ENCODE results near the gene SORBS1.

Gene SORBS1

GRCh38 chr10:95401704-95402469, 159.3 kb downstream of the SORBS1 start:
- H3K36me3 ChIP-seq (ENCODE audit: low read depth), result no peaks in the 10 kb centered on the region
- no peaks in the 10 kb centered on the region for H3K9me3 ChIP-seq (ENCODE audit: severe bottlenecking)
- H3K4me3 ChIP-seq (ENCODE audit: severe bottlenecking), result no peak overlapping the region
- no peak for TF ChIP-seq CTCF (IDR thresholded peaks at IDR 0.05; ENCODE audit: poor library complexity, severe bottlenecking)
- H3K4me1 ChIP-seq (ENCODE audit: insufficient read depth, poor library complexity, severe bottlenecking), result no peaks in the 10 kb centered on the region
- no peak for DNase-seq (ENCODE audit: low spot score)
- H3K27me3 ChIP-seq (ENCODE audit: insufficient read depth, poor library complexity, severe bottlenecking), result no peaks in the 10 kb centered on the region
- no peak for ATAC-seq (ENCODE audit: low read depth)
- no peak overlapping the region for H3K27ac ChIP-seq (ENCODE audit: poor library complexity, severe bottlenecking)

- Histone ChIP-seq H3K4me3 (ENCODE audit: severe bottlenecking) (no peak overlapping the region), H3K4me1 (ENCODE audit: insufficient read depth, poor library complexity, severe bottlenecking) (no peaks in the 10 kb centered on the region), H3K27me3 (ENCODE audit: insufficient read depth, poor library complexity, severe bottlenecking) (no peaks in the 10 kb centered on the region), H3K36me3 (ENCODE audit: low read depth) (no peaks in the 10 kb centered on the region), H3K9me3 (ENCODE audit: severe bottlenecking) (no peaks in the 10 kb centered on the region), H3K27ac (ENCODE audit: poor library complexity, severe bottlenecking) (no peak overlapping the region)
- ATAC-seq (ENCODE audit: low read depth), result no peak
- DNase-seq (ENCODE audit: low spot score), result no peak
- no peak for TF ChIP-seq CTCF (IDR thresholded peaks at IDR 0.05; ENCODE audit: poor library complexity, severe bottlenecking)
These were observed 160.4 kb downstream of the SORBS1 start for GRCh38 chr10:95400787-95401186.

GRCh38 chr10:95399183-95399582, 162.0 kb downstream of the SORBS1 start:
- DNase-seq (ENCODE audit: low spot score) (no peak), ATAC-seq (ENCODE audit: low read depth) (no peak)
- H3K4me1 ChIP-seq (ENCODE audit: insufficient read depth, poor library complexity, severe bottlenecking), result peaks cover 7% of the 10 kb centered on the region
- no peak overlapping the region for H3K27ac ChIP-seq (ENCODE audit: poor library complexity, severe bottlenecking)
- no peak overlapping the region for H3K4me3 ChIP-seq (ENCODE audit: severe bottlenecking)
- no peaks in the 10 kb centered on the region for H3K27me3 ChIP-seq (ENCODE audit: insufficient read depth, poor library complexity, severe bottlenecking)
- no peak for TF ChIP-seq CTCF (IDR thresholded peaks at IDR 0.05; ENCODE audit: poor library complexity, severe bottlenecking)
- H3K9me3 ChIP-seq (ENCODE audit: severe bottlenecking), result no peaks in the 10 kb centered on the region
- no peaks in the 10 kb centered on the region for H3K36me3 ChIP-seq (ENCODE audit: low read depth)

- Histone ChIP-seq H3K27ac (ENCODE audit: poor library complexity, severe bottlenecking) (no peak overlapping the region), H3K9me3 (ENCODE audit: severe bottlenecking) (no peaks in the 10 kb centered on the region), H3K36me3 (ENCODE audit: low read depth) (no peaks in the 10 kb centered on the region), H3K4me1 (ENCODE audit: insufficient read depth, poor library complexity, severe bottlenecking) (peaks cover 13% of the 10 kb centered on the region), H3K4me3 (ENCODE audit: severe bottlenecking) (no peak overlapping the region), H3K27me3 (ENCODE audit: insufficient read depth, poor library complexity, severe bottlenecking) (no peaks in the 10 kb centered on the region)
- DNase-seq (ENCODE audit: low spot score), result no peak
- TF ChIP-seq CTCF (IDR thresholded peaks at IDR 0.05; ENCODE audit: poor library complexity, severe bottlenecking), result no peak
- ATAC-seq (ENCODE audit: low read depth), result no peak
These were observed 163.4 kb downstream of the SORBS1 start for GRCh38 chr10:95397747-95398146.

GRCh38 chr10:95395947-95396449, 165.2 kb downstream of the SORBS1 start:
- no peaks in the 10 kb centered on the region for H3K27me3 ChIP-seq (ENCODE audit: insufficient read depth, poor library complexity, severe bottlenecking)
- DNase-seq (ENCODE audit: low spot score) (no peak), ATAC-seq (ENCODE audit: low read depth) (no peak)
- H3K4me3 ChIP-seq (ENCODE audit: severe bottlenecking), result no peak overlapping the region
- no peak for TF ChIP-seq CTCF (IDR thresholded peaks at IDR 0.05; ENCODE audit: poor library complexity, severe bottlenecking)
- no peaks in the 10 kb centered on the region for H3K9me3 ChIP-seq (ENCODE audit: severe bottlenecking)
- H3K27ac ChIP-seq (ENCODE audit: poor library complexity, severe bottlenecking), result no peak overlapping the region
- peaks cover 13% of the 10 kb centered on the region for H3K4me1 ChIP-seq (ENCODE audit: insufficient read depth, poor library complexity, severe bottlenecking)
- no peaks in the 10 kb centered on the region for H3K36me3 ChIP-seq (ENCODE audit: low read depth)

Measured in RWPE2 (cell line).